ENCODE data around the gene RSBN1L. TPM values are rescaled to one million over a fixed set of nuclear protein-coding genes. Genes with fewer than 3 reads are reported as not detected.

Gene RSBN1L
- total and polyA plus RNA-seq, 2 donors (not counting 1 experiment from before 2014, with no cell fraction given), result 12.0 to 19.7 TPM

- H3K79me2 ChIP-seq (ENCODE audit: control insufficient read depth, insufficient read depth, low read length), result peaks cover 23% of the 10 kb centered on the region
These were observed 128.9 kb downstream of the RSBN1L start for GRCh38 chr7:77825131-77825530.

GRCh38 chr7:77826300-77826699 is 130.0 kb downstream of the RSBN1L start:
- TF ChIP-seq CTCF (conservative IDR thresholded peaks at IDR 0.05 in 1 of 2, IDR thresholded peaks at IDR 0.05 in 1 of 2; ENCODE audit: low read depth in 1 of 2, low read length in 2 of 2), result no peak
- TF ChIP-seq EZH2 (IDR thresholded peaks at IDR 0.05; ENCODE audit: low read length, missing control alignments), result no peak
- DNase-seq (ENCODE audit: low read depth in 2 of 2), result no peak

More at GRCh38 chr7:77825131-77825530, 128.9 kb downstream of the RSBN1L start:
- Histone ChIP-seq H3K27ac (ENCODE audit: insufficient read depth, low read length) (no peak overlapping the region), H2AFZ (ENCODE audit: low read length) (no peak overlapping the region), H3K4me2 (ENCODE audit: extremely low read depth, insufficient read depth, low read length) (no peak overlapping the region), H3K9me3 (ENCODE audit: control insufficient read depth, insufficient read depth, low read depth, low read length) (peaks cover 2% of the 10 kb centered on the region), H3K36me3 (ENCODE audit: control insufficient read depth, insufficient read depth, low read length) (peaks cover 2% of the 10 kb centered on the region), H3K4me3 (replicated peaks in 1 of 4; ENCODE audit: control extremely low read depth in 1 of 4, insufficient read depth in 1 of 4, low read depth in 3 of 4, low read length in 4 of 4) (no peak overlapping the region), H3K9ac (ENCODE audit: insufficient read depth, low read length) (no peak overlapping the region), H3K27me3 (ENCODE audit: control insufficient read depth, insufficient read depth, low read length) (no peaks in the 10 kb centered on the region), H4K20me1 (ENCODE audit: control insufficient read depth, extremely low read depth, insufficient read depth, low read length) (no peaks in the 10 kb centered on the region), H3K4me1 (ENCODE audit: control insufficient read depth, extremely low read depth, insufficient read depth, low read length) (no peaks in the 10 kb centered on the region)
- TF ChIP-seq CTCF (conservative IDR thresholded peaks at IDR 0.05 in 1 of 2, IDR thresholded peaks at IDR 0.05 in 1 of 2; ENCODE audit: low read depth in 1 of 2, low read length in 2 of 2), result no peak
- no peak for TF ChIP-seq EZH2 (IDR thresholded peaks at IDR 0.05; ENCODE audit: low read length, missing control alignments)
- DNase-seq (ENCODE audit: low read depth in 2 of 2), result no peak

GRCh38 chr7:77827999-77828398 is 131.7 kb downstream of the RSBN1L start:
- H4K20me1 ChIP-seq (ENCODE audit: control insufficient read depth, extremely low read depth, insufficient read depth, low read length), result no peaks in the 10 kb centered on the region
- no peak overlapping the region for H2AFZ ChIP-seq (ENCODE audit: low read length)
- no peaks in the 10 kb centered on the region for H3K27me3 ChIP-seq (ENCODE audit: control insufficient read depth, insufficient read depth, low read length)
- H3K9me3 ChIP-seq (ENCODE audit: control insufficient read depth, insufficient read depth, low read depth, low read length), result no peaks in the 10 kb centered on the region
- TF ChIP-seq EZH2 (IDR thresholded peaks at IDR 0.05; ENCODE audit: low read length, missing control alignments) (no peak), CTCF (conservative IDR thresholded peaks at IDR 0.05 in 1 of 2, IDR thresholded peaks at IDR 0.05 in 1 of 2; ENCODE audit: low read depth in 1 of 2, low read length in 2 of 2) (no peak)
- no peaks in the 10 kb centered on the region for H3K36me3 ChIP-seq (ENCODE audit: control insufficient read depth, insufficient read depth, low read length)
- no peak overlapping the region for H3K9ac ChIP-seq (ENCODE audit: insufficient read depth, low read length)
- no peaks in the 10 kb centered on the region for H3K4me1 ChIP-seq (ENCODE audit: control insufficient read depth, extremely low read depth, insufficient read depth, low read length)
- H3K79me2 ChIP-seq (ENCODE audit: control insufficient read depth, insufficient read depth, low read length), result peaks cover 5% of the 10 kb centered on the region
- no peak overlapping the region for H3K4me2 ChIP-seq (ENCODE audit: extremely low read depth, insufficient read depth, low read length)
- H3K4me3 ChIP-seq (replicated peaks in 1 of 4; ENCODE audit: control extremely low read depth in 1 of 4, insufficient read depth in 1 of 4, low read depth in 3 of 4, low read length in 4 of 4), result no peak overlapping the region
- no peak overlapping the region for H3K27ac ChIP-seq (ENCODE audit: insufficient read depth, low read length)
- no peak for DNase-seq (ENCODE audit: low read depth in 2 of 2)

More at GRCh38 chr7:77826300-77826699, 130.0 kb downstream of the RSBN1L start:
- H4K20me1 ChIP-seq (ENCODE audit: control insufficient read depth, extremely low read depth, insufficient read depth, low read length), result no peaks in the 10 kb centered on the region
- H2AFZ ChIP-seq (ENCODE audit: low read length), result no peak overlapping the region
- H3K27me3 ChIP-seq (ENCODE audit: control insufficient read depth, insufficient read depth, low read length), result no peaks in the 10 kb centered on the region
- no peaks in the 10 kb centered on the region for H3K4me1 ChIP-seq (ENCODE audit: control insufficient read depth, extremely low read depth, insufficient read depth, low read length)
- peaks cover 2% of the 10 kb centered on the region for H3K36me3 ChIP-seq (ENCODE audit: control insufficient read depth, insufficient read depth, low read length)
- no peak overlapping the region for H3K9ac ChIP-seq (ENCODE audit: insufficient read depth, low read length)
- peaks cover 18% of the 10 kb centered on the region for H3K79me2 ChIP-seq (ENCODE audit: control insufficient read depth, insufficient read depth, low read length)
- no peak overlapping the region for H3K4me2 ChIP-seq (ENCODE audit: extremely low read depth, insufficient read depth, low read length)
- H3K9me3 ChIP-seq (ENCODE audit: control insufficient read depth, insufficient read depth, low read depth, low read length), result no peaks in the 10 kb centered on the region
- H3K27ac ChIP-seq (ENCODE audit: insufficient read depth, low read length), result no peak overlapping the region
- no peak overlapping the region for H3K4me3 ChIP-seq (replicated peaks in 1 of 4; ENCODE audit: control extremely low read depth in 1 of 4, insufficient read depth in 1 of 4, low read depth in 3 of 4, low read length in 4 of 4)

Data from fibroblast of lung (primary cell).